HG02852 (cell line): ENCODE measurements around the gene FAM118A.
A peak's percentile ranks its signal among the peaks of the same experiment; 100 is the strongest.
"Not testable (repeated sequence)": the region's sequence is repeated elsewhere in the genome, so short reads cannot be mapped to it uniquely, and the experiment has no call there.

ENCODE experiments used
- ATAC-seq: cut with Tn5 transposase; IDR thresholded peaks from one replicate; pipeline ENCODE4 v1.9.1; 2021; ENCODE audit warnings: mild to moderate bottlenecking, moderate library complexity; ENCODE audit not compliant: unreplicated experiment

Gene FAM118A

DNA sequence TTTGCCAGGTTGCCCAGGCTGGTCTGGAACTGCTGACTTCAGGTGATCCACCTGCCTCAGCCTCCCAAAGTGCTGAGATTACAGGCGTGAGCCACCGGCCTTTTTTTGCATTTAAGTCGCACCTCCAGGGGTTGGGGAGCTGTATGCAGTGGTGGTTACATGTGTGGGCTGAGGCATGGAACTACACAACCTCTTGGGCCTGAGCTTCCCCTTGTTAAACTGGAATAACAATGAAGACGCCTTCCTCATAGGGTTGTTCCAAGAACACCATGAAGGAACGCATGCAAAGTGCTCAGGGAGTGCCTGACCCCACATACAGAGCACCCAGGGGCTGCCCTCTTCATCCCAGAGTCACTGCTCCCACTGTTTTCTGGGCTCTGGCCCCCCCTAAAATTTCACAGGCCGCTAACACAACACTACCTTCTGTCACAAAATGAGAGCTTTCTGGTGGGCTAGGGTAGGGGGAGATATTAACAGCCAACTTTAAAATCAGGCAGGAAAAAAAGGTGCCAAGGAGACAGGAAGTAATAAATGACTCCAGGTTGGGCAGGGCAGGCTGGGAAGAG is 1.3 kb upstream of the FAM118A start:
- ATAC-seq, result no peak

DNA sequence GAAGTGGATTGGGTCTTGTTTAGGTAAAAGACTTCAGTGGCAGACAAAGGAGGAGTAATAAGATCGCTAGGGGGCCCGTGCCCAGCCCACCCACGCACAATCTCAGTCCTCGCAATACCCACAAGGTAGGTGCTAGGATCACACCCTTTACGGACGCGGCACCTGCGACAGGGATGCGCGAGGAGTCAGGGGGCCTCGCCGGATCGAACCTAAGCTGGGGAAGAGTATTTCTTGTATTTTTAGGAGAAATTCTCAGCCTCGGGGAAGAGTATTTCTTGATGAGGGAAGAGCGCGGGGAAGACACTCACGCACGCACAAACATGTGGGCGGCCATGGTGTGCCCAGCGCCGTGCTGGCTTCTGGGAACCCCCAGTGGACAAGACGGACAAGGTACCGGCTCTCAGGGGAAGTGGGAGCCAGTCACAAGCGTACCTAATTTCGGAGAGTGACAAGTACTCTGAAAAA is 745 bp upstream of the FAM118A start:
- peak; percentile 8 for ATAC-seq

DNA sequence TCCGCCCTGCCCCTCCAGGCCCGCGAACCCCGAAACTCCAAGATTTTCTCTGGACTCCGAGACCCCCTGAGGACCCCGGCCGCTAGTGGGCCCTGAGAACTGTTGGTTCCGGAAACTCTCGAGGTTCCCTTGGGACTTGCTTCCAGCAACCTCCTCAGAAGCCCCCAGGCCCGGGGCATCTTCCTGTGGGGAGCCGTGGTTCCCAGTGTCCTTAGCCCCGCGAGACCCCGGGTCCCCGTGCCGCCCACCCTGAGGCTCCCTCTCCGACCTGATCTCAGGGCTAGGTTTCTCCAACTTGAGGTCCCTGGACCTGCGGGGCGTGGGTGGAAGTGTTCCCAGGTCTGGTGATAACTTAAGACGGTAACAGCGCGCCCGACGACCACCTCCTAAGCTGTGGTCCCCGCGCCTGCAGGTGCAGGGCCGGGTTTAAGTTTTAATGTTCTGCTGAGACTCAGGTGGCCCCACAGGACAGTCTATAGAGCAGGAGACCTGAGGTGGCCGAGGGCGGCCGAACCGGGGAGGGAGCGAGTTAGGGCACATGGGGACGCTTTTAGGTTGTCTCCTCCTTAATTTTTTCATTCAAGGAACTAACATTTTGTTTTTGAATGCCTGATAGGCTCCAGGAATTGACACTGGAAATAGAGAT is 720 bp downstream of the FAM118A start:
- ATAC-seq, result no peak

DNA sequence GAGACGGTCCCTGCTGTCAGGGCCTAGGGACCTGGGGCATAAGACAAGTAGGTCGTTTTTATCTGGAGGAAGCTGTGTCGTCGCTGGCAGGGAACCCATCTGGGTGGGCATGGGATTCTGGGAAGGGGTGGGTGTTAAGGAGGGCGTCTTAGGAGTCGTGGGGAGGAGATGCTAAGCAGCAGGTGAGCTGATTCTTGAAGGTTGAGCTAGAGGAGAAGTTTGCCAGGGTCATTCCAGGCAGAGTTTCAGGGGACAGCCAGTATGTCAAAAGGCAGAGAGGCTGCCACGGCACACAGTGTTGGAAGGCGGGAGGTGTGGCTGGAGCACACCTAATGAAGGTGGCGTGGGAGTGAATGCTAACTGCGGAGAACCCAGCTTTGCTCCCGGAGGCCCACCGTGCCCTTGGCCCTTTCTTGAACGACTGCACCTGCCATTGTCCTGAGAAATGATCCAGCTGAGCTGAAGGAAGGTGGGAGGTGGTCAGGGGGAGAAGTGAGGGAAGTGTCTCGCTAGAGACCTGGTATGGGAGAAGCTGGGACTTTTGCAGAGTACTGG is 1.3 kb downstream of the FAM118A start:
- ATAC-seq, result no peak

DNA sequence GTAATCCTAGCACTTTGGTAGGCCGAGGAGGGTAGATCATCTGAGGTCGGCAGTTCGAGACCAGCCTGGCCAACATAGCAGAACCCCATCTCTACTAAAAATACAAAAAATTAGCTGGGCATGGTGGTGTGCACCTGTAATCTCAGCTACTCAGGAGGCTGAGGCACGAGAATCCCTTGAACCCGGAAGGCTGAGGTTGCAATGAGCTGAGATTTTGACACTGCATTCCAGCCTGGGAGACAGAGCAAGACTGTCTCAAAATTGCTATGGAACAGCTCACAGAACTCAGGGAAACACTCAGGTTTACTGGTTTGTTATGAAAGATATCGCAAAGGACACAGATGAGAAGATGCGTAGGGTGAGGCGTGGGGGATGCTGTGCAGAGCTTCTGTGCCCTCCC is 2.7 kb downstream of the FAM118A start:
- ATAC-seq, result no peak

DNA sequence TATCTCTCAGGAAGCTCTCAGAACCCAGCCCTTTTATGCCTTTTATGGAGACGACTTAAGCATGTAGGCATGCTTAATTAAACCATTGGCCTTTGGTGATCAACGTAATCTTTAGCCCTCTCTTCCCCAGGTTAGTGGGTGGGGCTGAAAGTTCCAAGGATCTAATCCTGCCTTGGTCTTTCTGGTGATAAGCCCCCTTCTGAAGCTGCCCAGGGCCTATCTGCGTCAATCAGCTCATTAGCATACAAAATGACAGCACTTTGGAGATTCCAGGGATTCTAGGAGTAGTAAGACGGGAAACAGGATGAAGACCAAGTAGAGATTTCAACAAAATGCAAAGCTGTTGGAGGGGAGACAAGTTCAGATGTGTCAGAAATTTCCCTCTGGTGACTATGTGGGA is 3.1 kb downstream of the FAM118A start:
- ATAC-seq, result no peak

DNA sequence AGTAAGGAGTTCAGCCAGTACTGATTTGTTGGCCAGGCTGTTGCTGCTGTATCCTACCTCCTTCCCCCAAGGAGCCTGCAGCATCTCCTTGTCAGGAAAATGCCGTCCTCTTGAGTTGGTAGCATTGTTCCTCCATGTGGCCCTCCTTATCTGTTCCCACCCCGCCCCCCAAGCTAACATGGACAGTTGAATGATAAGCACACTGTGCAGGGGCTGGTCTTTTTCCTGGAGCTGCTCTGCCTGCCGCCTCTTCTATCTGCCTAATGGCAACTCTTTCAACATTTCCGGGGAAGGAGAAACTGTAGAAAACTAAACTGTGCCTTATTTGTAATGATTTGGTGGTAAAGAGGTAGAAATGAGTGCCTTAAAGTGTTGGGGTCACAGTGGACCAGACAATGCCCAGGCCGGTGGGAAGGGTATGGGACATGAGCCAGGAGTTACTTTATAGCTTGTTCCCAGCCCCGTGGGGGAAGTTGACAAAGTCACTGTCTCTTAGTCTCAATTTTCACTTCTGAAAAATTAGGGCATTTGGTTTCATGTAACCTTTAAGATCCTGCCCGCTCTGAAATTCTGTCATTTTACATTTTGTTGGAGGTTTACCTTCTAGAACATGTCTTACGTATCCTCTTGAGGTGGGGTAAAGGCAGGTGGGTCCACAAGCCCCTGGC is 4.5 kb downstream of the FAM118A start:
- no peak for ATAC-seq

DNA sequence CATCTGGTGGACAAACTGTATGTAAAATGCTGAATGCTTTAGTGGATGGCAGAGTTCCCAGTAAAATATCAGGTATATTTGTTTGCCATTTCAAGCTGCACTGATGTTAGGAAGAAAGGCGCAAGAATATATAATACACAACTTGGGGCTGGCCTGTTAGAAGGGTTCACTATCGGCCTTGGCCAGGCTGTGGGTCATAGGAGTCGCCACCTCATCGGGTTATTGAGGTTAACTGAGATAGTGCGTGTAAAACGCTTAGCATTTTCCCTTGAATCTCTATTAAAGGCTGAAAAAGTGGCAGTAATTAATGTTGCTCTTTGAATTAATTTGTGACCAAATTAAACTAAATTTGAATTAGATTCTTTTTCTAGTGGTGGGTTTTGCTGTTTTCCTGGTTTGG is 5.1 kb downstream of the FAM118A start:
- ATAC-seq, result no peak

DNA sequence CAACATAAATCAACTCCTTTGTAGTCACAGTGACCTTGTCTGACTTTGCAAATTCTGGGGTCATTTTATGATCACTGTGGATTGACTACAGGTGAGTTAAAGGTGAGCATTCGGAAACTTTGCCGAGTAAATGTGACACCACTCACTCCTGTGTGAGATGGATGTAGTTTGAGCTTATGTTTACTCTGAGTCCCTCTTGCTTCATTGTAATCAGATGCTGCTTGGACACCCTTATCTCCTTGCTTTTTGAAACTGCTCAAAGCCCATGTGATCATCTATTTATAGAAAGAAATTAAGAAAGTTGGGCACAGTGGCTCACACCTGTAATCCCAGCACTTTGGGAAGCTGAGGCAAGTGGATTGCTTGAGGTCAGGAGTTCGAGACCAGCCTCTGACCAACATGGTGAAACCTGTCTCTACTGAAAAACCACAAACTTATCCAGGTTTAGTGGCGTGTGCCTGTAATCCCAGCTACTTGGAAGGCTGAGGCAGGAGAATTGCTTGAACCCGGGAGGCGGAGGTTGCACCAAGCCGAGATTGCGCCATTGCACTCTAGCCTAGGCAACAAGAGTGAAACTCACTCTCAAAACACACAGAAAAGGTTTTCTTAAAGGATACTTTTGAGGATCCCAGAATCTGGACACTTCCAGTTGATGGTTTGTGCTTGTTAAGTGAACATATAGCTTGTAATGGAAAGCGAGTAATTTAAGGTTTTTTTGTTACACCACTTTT is 7.2 kb downstream of the FAM118A start:
- no peak for ATAC-seq

DNA sequence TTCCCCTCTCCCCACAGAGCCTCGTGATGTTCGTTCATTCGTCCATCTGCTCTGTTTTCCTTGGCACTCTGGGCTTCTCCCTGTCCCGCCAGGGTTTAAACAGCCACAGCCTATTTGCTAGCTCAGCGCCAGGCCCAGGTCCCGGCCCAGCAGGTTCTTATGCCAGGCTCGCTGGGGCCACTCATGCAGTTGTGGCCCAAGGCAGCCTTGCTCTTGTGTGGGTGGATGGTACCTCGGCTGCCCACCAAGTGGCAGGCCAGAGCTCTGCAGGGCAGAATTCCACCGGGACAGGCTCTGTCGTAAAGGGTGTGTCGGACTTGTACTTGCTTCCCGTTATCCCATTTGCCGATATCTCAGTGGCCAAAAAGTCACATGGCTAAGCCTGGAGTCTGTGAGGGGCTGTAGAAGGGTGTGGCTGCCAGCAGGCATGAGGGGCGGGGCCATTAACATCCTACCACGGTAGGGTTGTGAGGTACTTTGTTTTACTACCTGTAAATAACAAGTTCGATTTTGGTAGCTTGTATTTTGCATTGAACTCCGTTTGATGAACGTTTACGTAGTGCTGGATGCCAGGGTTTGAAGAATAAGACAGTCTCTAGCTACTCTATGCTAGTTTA is 7.9 kb downstream of the FAM118A start:
- no peak for ATAC-seq

DNA sequence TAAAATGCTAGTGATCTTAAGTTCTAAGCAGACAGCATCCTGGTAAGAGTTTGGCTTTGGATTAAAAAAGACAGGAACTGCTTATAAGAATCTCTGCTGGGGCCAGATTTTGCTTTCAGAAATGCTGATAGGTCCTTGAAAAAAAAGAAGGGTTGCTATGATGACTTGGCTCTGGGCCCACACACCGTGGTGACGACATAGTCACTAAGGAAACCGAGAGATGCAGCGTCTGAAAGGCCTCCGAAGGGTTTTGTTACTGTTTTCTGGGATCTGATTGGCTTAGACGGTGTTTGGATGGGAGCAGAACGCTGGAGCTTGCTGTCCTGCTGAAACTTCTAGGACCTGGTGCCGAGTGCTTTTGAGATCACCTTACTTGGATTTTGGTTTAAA is 8.4 kb downstream of the FAM118A start:
- no peak for ATAC-seq

DNA sequence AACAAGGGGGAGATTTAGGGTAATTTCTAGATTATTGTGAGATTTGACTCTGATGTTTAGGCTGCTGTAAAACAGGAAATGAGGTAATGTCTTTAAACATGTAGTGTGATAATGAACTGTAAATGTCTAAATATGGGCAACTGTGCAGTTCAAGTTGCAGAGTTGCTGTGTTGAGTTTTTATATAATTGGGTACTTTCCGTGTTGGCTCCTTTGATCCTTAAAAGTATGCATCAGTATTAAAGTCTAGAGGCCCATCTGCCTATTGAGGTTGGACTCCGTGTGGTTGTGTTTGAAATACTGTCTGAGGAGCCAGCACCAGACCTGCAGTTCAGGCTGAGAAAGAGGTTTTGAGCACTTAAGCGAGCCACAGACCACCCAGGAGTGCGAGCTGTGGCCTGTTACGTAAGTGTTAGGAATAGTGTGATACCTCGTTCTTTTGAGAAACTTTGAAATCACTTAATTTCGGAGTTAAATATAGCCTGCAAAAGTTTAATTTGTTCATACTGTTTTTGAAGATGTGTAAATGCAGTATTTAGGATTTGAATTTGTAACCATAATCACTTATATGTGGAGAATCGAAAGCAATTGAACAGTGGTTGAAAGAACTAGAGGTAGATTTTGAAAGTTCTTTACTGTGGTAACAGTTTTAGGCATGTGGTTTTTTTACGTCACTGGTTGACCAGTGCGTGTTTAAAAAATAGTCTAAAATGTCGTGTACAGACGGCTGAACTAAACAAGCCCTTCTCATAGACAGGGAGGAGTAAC is 9.0 kb downstream of the FAM118A start:
- ATAC-seq, result no peak

DNA sequence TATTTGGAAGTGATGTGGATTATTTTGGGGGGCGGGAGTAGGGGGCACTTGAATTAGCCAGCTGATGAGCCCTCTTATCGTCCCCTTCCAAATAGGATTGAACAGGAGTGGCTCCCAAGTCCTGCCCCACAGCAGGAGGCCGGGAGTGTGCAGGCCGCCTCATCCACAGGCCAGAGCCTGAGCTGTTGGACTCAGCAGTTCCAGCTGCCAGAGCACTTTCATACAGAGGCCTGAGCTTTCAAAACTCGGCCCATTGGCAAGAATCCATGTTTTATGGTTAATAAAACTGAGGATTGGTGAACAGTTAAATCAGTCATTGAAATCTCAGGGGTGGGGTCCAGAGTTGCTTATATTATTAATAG is 9.6 kb downstream of the FAM118A start:
- ATAC-seq, result no peak

DNA sequence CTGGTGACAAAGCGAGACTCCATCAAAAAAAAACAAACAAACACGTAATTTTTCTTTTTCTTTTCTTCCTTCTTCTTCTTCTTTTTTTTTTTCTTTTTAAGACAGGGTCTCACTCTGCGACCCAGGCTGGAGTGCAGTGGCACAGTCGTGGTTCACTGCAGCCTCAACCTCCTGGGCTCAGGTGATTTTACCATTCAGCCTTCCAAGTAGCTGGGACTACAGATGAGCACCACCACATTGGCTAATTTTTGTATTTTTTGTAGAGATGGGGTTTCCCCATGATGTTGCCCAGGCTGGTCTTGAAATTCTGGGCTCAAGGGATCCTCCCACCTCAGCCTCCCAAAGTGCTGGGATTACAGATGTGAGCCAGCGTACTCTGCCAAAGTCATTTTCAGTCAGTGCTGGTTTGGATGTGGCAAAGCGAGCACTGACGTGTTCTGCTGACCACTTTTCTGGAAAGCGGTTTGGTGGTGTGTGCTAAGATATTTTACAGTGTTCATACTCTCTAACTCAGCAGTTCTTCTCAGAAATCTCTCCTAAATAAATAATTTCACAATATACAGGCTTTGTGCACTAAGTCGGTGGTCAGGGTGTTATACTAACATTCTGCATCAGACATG is 10.7 kb downstream of the FAM118A start:
- ATAC-seq, result no peak

DNA sequence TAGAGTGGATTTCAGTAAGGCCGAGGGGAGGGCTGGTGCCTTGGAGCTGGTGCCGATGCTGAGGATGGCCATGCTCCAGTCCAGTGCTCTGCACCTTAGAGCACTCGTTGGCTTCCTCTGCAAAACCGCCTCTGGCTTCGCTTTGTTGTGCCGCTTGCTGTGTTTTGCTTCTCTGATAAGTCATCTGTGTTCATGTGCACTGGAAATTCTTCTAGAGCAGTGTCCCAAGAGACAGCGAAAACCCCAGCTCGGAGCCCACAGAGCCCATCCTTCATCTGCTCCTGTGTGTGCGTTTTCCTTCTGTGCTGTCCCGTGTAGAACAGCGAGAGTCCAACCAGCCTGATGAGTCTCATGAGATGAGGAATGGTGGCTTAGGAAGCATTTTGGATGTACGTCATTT is 12.1 kb downstream of the FAM118A start:
- ATAC-seq, result no peak

DNA sequence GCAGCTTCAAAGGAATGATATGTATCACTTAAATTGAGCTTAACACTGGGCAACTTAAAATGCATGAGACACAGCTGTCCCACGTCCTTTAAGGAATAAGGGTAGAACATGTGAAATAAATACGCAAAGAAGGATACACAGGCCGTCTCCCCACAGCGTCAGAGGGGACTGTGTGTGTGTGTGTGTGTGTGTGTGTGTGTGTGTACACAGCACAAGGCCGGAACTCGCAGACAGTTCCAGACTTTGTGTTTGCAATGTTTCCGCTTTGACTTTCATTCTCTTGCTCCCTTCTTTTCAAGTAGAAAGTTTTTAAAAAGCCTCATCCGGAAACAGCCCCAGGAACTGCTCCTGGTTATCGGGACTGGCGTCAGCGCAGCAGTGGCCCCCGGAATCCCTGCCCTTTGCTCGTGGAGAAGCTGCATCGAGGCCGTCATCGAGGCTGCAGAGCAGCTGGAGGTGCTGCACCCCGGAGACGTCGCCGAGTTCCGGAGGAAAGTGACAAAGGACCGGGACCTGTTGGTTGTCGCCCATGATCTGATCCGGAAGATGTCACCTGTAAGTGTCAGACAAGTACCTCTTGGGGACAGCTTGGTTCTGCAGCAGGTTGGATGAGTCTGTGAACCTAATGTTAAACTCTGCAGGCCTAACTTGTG is 13.3 kb downstream of the FAM118A start:
- ATAC-seq, result no peak

DNA sequence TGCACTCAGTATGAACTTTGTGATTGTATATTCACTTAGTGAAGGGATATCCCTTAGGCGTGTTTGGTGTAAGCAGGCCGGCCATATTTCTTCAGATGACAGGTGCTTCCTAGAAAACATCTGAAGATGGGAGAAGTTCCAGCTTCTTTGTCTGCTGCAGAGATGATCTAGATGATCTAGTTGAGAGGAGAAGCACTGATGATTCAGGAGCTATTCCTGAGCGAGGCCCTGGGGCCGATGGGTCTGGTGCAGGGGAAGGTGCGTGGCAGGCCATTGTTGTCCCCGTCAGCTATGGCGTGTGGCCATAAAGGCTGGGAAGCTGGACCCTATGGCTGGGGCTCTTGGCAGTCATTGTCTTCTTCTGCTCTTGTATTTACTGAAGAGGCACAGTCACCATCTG is 14.0 kb downstream of the FAM118A start:
- ATAC-seq, result no peak

DNA sequence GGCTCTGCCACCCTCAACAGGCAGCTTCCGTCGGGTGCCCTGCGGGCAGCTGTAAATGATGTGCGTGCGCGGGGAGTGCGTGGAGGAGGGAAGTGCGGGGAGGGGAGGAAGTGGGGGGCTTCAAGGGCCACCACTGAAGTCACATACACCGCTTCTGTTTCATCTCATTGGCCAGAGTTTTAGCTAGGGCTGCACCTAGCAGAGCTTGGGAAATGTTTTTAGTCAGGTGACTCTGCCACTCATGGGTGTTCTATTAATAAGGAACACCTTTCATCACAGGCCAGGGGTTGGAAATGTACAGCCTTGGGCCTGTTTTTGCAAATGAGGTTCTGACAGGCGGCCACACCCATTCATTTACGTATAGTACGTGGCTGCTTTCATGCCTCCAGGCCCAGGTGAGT is 14.6 kb downstream of the FAM118A start:
- no peak for ATAC-seq

DNA sequence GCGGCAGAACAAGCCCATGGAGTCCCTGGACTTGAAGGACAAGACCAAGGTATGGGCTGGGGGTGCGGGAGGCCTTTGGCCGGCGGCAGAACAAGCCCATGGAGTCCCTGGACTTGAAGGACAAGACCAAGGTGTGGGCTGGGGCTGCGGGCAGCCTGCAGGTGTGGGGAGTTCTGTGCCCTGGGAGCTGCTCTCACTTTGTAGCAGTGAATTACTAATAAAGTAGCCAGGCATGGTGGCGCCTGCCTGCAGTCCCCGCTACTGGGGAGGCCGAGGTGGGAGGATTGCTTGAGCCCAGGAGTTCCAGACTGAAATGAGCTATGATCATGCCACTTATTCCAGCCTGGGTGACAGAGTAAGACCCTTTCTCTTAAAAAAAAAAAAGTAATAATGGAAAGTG is 18.5 kb downstream of the FAM118A start:
- not testable (repeated sequence) for ATAC-seq
